ENCODE measurements around the gene SMYD3.

SMYD3 gene

GRCh38 chr1:246470585-246470984 lies 36.5 kb downstream of the SMYD3 start:
- DNase-seq (ENCODE audit: low read depth), result no peak

- no peak for DNase-seq (ENCODE audit: low read depth)
Measured at GRCh38 chr1:246462986-246463385, 44.1 kb downstream of the SMYD3 start.

GRCh38 chr1:246460406-246460805 lies 46.7 kb downstream of the SMYD3 start:
- DNase-seq (ENCODE audit: low read depth), result no peak

GRCh38 chr1:246459221-246459620 lies 47.9 kb downstream of the SMYD3 start:
- no peak for DNase-seq (ENCODE audit: low read depth)

DNA sequence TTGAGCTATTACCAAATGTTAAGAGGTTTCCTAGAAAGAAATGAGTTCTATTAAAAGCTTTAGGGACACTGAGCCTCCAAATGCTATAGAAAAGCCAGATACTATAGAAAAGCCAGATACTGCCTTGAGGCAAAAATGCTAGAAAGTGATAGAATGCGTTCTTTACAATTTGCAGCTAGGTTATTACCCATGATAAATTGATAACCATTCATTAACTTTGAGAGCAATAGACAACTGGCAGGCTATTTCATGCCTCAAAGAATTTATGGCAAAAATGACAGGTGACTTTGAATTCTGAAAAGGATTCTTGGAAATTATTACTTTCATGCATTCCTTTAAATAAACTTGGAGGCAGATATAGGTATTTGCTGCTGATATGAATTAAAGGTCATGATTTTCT lies 51.6 kb downstream of the SMYD3 start:
- DNase-seq (ENCODE audit: low read depth), result no peak

DNA sequence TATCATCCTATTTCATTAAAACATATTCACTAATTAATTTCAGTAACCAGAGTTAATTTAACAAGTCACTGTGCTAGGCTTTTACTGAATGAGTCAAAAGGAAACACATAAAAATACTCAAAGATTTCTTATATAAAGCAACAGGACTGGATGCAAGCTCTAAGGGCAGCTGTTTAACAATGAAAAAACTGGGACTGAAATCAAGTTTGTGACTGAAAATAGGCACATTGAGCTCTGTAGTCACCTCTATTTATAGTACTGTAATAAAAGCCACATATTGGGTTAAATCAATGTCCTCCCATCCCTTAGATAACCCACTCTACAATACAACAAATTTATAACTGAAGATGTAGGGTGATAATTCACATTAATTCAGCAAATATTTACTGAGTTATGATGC lies 52.4 kb downstream of the SMYD3 start:
- DNase-seq (ENCODE audit: low read depth), result peak; percentile 53

DNA sequence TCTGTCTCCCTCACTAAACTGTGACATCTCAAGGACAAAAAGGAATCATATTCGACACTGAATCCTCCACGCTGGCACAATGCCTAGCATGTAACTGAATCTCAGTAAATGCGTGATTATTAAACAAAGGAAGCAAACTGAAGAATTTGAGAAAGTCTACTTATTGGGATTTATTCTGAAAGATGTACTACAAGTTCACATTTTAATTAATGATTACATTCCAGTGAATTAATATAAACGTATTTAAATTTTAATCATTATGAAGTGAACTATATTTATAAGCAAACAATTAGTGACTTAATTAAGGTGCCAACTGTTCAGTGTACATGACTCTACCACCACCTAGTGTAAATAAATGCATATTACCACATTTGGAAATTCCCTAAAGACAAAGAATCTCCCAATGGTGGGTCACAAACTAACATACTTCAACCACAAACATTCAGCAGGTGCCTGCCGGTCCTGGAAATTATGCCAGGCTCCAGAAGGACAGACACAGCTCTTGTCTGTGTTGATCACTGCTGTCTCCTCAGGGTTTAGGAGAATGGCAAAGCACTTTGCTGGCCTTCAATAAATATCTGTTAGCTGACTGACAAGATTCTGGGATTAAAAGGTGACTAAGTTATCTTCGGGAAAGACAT lies 56.3 kb downstream of the SMYD3 start:
- DNase-seq (ENCODE audit: low read depth), result peak; percentile 41

DNA sequence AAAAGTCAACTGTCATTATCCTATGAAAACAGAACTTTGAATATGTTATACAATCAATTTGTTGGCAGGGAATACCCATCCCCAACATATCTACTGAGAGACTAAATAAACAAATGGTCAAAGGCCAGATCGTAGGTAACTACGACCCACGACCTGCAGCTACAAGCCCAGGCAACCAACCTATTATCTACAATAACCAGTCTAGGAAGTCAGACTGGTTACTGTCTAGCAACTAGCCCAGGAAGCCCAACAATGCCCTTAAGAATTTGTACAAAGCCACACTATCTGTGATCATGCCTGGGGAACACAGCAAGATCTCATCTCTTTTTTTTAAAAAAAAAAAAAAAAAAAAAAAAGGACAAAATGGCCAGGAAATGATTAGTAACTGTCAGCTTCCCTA lies 58.7 kb downstream of the SMYD3 start:
- DNase-seq (ENCODE audit: low read depth), result peak; percentile 24

GRCh38 chr1:246447501-246447900 lies 59.6 kb downstream of the SMYD3 start:
- DNase-seq (ENCODE audit: low read depth), result peak; percentile 27

DNA sequence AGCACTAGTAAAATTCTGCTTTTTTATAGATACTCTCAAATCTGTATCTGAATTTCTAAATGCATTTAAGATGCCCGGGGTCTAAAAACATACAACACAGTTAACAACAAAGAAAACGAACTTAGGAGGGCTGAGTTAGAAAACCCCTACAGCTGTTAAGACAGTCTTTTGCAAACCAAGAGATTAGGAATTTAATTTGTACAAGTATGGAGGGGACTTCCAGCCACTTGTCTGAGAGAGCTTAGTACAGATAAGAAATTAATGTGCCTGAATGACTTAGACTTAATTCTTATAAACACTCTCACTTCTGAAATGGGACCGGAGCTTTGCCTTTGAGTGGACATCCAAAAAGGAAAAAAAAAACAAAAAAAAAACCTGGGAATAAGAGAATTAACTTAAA lies 61.6 kb downstream of the SMYD3 start:
- no peak for DNase-seq (ENCODE audit: low read depth)

DNA sequence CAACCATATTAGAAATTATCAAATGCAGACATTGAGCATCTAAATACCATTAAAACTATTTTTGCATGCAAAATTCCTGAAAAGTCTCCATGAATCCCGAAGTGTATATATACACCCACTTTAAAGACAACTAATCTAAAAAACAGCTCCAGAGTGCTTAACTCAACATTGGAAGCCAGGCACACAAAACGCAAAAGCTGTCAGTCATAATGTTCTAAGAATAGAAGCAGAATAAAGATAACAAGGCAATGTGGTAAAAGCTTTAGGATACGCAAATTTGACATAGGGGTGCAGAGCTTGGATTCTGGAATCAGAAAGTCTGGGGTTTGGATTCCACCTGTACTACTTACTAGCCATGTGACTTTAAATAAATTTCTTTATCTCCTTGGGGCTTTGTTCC lies 62.5 kb downstream of the SMYD3 start:
- no peak for DNase-seq (ENCODE audit: low read depth)

DNA sequence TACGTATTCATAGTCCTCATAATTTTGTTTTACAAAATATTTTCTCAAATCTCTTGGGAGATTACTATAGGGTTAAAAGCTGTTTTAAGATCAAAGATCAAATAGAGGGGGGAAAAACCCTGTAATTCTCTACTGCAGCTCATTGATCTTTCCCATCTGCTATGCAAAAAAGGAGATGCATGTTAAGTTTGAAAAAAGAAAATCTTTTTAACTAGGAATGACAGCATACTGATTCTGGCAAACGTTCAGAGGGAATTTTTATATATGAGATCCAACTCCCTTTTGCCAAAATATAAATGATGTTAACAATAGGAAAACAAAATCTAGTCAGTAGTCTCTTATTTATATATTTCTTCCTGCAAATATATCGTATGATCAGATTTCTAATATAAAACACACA lies 69.1 kb downstream of the SMYD3 start:
- DNase-seq (ENCODE audit: low read depth), result no peak

GRCh38 chr1:246435421-246436041 lies 71.5 kb downstream of the SMYD3 start:
- DNase-seq (ENCODE audit: low read depth), result peak; percentile 51

DNA sequence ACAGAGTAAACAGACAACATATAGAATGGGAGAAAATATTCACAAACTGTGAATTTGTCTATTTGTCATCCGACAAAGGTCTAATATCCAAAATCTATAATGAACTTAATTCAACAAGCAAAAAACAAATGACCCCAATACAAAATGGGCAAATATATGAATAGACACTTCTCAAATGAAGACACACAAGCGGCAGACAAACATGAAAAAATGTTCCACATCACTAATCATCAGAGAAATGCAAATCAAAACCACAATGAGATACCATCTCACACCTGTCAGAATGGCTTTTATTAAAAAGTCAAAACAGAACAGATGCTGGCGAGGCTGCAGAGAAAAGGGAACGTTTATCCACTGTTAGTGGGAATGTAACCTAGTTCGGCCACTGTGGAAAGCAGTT lies 72.7 kb downstream of the SMYD3 start:
- no peak for DNase-seq (ENCODE audit: low read depth)

GRCh38 chr1:246428542-246429308 lies 78.4 kb downstream of the SMYD3 start:
- DNase-seq (ENCODE audit: low read depth), result peak; percentile 96

DNA sequence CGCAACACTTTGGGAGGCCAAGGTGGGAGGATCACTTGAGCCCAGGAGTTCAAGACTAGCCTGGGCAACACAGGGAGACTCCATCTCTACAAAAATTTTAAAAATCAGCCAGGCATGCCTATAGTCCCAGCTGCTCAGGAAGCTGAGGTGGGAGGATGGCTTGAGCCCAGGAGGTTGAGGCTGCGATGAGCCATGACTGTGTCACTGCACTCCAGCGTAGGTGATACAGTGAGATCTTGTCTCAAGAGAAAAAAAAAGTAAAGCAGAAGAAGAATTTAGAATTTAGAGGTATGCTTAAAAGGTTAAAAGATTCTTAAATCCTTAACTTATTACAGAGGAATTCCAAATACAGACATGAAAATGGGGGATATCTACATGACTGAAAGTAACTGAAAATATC lies 79.5 kb downstream of the SMYD3 start:
- DNase-seq (ENCODE audit: low read depth), result peak; percentile 17

- no peak for DNase-seq (ENCODE audit: low read depth)
Measured at GRCh38 chr1:246425895-246426294, 81.2 kb downstream of the SMYD3 start.

- no peak for DNase-seq (ENCODE audit: low read depth)
Measured at GRCh38 chr1:246425139-246425794, 81.8 kb downstream of the SMYD3 start.

DNA sequence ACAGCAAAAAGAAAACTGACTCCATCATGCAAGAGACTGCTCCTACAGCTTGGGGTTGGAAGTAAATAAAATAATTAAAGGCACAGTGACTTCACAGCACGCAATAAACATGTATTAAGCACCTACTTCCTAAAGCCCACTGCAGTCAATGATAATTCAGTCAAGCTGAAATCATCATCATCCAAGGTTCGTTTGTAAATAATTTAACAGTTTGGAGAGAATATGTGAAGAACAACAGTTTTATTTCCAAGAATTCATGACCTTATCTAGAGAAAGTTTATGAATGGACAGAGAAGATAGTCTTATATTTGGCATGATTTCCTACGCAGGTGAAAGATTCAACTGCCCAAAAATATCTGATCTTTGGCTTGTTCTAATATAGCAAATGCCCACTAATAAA lies 86.8 kb downstream of the SMYD3 start:
- DNase-seq (ENCODE audit: low read depth), result no peak

- DNase-seq (ENCODE audit: low read depth), result no peak
Measured at GRCh38 chr1:246418565-246419312, 88.3 kb downstream of the SMYD3 start.

DNA sequence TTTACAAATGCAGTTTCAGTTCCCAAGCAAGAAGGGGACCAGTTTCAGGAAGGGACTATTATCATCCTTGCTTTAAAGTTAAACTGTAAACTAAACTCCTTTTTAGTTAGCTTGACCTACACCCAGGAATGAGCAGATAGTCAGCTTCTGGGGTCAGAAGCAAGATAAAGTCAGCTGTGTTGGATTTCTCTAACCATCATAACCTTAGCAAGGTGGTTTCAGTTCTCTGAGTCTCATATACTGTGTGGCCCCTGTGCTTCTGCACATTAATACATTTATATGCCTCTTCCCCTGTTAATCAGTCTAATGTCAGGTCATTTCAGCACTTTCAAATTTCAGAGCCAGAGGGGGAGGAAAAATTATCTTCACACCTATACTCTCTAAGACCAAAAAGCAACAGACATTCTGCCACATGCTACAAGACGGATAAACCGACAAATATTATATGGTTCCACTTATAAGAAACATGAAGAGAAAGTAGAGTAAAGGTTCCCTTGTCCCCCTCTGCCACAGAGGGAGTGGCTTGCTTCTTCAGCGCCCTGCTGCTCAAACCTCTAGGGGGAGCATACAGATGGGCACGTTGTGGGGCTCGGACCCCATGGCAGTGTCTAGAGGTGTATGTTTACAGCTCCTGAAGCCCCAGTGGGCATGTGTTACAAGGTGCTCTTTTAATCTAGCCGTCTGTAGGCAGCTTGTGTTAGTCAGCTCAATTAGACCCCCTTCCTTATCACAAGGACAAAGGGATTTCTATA lies 89.1 kb downstream of the SMYD3 start:
- no peak for DNase-seq (ENCODE audit: low read depth)

All from EH (cell line).